Peyer's patch (tissue), 4 donors: ENCODE data around the gene BDH2.

Experiments
- POLR2A ChIP-seq, 2 donors: fragments of 450-650 bp; IDR thresholded peaks; one replicate each; pipeline ENCODE4 v1.5.1; 2017; ENCODE audit warnings: antibody characterized with exemption in 2 of 2, mild to moderate bottlenecking in 2 of 2, moderate library complexity in 2 of 2
- TF ChIP-seq, protein P1 (sequence below), 6 experiments: fragments of 450-650 bp in 4 of 6; fragments of 200-600 bp in 2 of 6; sonication (generic) in 1 of 6; IDR thresholded peaks; one replicate each; pipeline ENCODE4 v1.5.1; 2017 to 2019; ENCODE audit warnings: antibody characterized with exemption in 6 of 6, mild to moderate bottlenecking in 3 of 6, moderate library complexity in 1 of 6

DNA sequence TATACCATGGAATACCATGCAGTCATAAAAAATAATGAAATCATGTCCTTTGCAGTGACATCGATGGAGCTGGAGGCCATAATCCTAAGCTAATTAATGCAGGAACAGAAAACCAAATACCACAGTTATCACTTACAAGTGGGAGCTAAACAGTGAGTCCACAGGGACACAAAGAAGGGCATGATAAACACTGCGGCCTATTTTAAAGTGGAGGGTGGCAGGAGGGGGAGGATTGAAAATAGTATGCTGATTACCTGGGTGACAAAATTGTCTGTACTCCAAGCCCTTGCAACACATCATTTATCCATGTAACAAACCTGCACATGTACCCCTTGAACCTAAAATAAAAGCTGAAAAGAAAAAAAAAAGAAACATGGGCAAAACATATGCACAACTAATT, 63.5 kb downstream of the BDH2 start:
- no peak for TF ChIP-seq POLR2A (IDR thresholded peaks at IDR 0.05)
- TF ChIP-seq, protein P1, sequence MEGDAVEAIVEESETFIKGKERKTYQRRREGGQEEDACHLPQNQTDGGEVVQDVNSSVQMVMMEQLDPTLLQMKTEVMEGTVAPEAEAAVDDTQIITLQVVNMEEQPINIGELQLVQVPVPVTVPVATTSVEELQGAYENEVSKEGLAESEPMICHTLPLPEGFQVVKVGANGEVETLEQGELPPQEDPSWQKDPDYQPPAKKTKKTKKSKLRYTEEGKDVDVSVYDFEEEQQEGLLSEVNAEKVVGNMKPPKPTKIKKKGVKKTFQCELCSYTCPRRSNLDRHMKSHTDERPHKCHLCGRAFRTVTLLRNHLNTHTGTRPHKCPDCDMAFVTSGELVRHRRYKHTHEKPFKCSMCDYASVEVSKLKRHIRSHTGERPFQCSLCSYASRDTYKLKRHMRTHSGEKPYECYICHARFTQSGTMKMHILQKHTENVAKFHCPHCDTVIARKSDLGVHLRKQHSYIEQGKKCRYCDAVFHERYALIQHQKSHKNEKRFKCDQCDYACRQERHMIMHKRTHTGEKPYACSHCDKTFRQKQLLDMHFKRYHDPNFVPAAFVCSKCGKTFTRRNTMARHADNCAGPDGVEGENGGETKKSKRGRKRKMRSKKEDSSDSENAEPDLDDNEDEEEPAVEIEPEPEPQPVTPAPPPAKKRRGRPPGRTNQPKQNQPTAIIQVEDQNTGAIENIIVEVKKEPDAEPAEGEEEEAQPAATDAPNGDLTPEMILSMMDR (IDR thresholded peaks at IDR 0.05) = no peak
